PC-3 (cell line): ENCODE data around the gene PSMF1.

ENCODE experiments used
- CTCF ChIP-seq: fragments of 300-600 bp; sonication (generic); conservative IDR thresholded peaks from 2 replicates; pipeline ENCODE4 v1.5.1; 2017; ENCODE audit warnings: antibody characterized with exemption, low read depth, mild to moderate bottlenecking, low read length
- EZH2phosphoT487 ChIP-seq: fragments of 300-600 bp; sonication (generic); IDR thresholded peaks from 2 replicates; pipeline ENCODE4 v1.6.1; 2018; ENCODE audit warnings: mild to moderate bottlenecking, antibody characterized with exemption, low read length, borderline replicate concordance

- TF ChIP-seq EZH2phosphoT487 (no peak), CTCF (no peak)
These were observed 76.8 kb downstream of the PSMF1 start for GRCh38 chr20:1195226-1195625.
